ENCODE measurements around the gene REV3L. TPM values are rescaled to one million over a fixed set of nuclear protein-coding genes. Genes with fewer than 3 reads are reported as not detected.

REV3L gene
- total and polyA plus RNA-seq, 2 of the 13 experiments (the other 11 are each of a cell fraction or from before 2014, with no cell fraction given), result 12.8 to 31.3 TPM

DNA sequence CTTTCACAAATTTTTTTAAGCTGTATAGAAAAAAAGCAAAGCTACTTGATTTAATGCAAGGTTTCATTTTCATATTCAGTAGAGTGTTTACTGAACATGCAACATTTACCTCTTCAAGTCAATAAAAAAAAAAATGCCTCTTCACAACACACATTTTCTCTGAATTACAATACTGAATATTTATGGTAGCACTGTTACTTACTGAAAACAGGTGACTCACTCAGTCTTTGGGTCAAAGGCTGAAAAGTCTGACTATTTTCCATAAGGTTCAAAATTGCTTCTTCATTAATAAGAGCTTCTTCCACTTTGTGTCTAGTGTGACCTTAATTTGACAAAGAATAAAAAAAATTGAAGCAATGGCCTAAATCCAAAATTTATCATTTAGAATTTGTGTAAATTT lies 101.9 kb downstream of the REV3L start:
- Histone ChIP-seq H3K27me3 (ENCODE audit: control insufficient read depth in 1 of 2, insufficient read depth in 2 of 2, low read length in 2 of 2) (no peaks in the 10 kb centered on the region), H3K9me3 (ENCODE audit: low read length) (no peaks in the 10 kb centered on the region), H3K36me3 (replicated peaks in 1 of 2; ENCODE audit: control insufficient read depth in 1 of 2, insufficient read depth in 2 of 2, low read length in 2 of 2) (peaks cover 9 to 47% of the 10 kb centered on the region in 2 experiments), H4K20me1 (ENCODE audit: insufficient read depth, low read length) (no peaks in the 10 kb centered on the region), H3K4me2 (ENCODE audit: low read depth, low read length) (no peak overlapping the region), H3K79me2 (ENCODE audit: insufficient read depth, low read length) (no peaks in the 10 kb centered on the region), H3K9ac (ENCODE audit: insufficient read depth, low read depth, low read length) (no peak overlapping the region), H2AFZ (ENCODE audit: low read length) (no peak overlapping the region), H3K4me3 (replicated peaks in 1 of 3; ENCODE audit: insufficient read depth in 1 of 3, low read depth in 2 of 3, low read length in 3 of 3) (no peak overlapping the region), H3K4me1 (ENCODE audit: insufficient read depth, low read length) (no peaks in the 10 kb centered on the region), H3K27ac (ENCODE audit: extremely low read length, insufficient read depth, low read length) (no peak overlapping the region)
- TF ChIP-seq ATF3 (CRISPR knock-in tag; IDR thresholded peaks at IDR 0.05) (no peak), GTF3A (CRISPR knock-in tag; conservative IDR thresholded peaks at IDR 0.05) (no peak), CENPT (CRISPR knock-in tag; IDR thresholded peaks at IDR 0.05; ENCODE audit: low read depth) (no peak), ZNF609 (CRISPR knock-in tag; IDR thresholded peaks at IDR 0.05; ENCODE audit: borderline replicate concordance) (no peak)
- TF ChIP-seq, protein P1, sequence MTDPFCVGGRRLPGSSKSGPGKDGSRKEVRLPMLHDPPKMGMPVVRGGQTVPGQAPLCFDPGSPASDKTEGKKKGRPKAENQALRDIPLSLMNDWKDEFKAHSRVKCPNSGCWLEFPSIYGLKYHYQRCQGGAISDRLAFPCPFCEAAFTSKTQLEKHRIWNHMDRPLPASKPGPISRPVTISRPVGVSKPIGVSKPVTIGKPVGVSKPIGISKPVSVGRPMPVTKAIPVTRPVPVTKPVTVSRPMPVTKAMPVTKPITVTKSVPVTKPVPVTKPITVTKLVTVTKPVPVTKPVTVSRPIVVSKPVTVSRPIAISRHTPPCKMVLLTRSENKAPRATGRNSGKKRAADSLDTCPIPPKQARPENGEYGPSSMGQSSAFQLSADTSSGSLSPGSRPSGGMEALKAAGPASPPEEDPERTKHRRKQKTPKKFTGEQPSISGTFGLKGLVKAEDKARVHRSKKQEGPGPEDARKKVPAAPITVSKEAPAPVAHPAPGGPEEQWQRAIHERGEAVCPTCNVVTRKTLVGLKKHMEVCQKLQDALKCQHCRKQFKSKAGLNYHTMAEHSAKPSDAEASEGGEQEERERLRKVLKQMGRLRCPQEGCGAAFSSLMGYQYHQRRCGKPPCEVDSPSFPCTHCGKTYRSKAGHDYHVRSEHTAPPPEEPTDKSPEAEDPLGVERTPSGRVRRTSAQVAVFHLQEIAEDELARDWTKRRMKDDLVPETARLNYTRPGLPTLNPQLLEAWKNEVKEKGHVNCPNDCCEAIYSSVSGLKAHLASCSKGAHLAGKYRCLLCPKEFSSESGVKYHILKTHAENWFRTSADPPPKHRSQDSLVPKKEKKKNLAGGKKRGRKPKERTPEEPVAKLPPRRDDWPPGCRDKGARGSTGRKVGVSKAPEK (CRISPR knock-in tag; IDR thresholded peaks at IDR 0.05; ENCODE audit: borderline replicate concordance), result no peak
- TF ChIP-seq, protein P2, sequence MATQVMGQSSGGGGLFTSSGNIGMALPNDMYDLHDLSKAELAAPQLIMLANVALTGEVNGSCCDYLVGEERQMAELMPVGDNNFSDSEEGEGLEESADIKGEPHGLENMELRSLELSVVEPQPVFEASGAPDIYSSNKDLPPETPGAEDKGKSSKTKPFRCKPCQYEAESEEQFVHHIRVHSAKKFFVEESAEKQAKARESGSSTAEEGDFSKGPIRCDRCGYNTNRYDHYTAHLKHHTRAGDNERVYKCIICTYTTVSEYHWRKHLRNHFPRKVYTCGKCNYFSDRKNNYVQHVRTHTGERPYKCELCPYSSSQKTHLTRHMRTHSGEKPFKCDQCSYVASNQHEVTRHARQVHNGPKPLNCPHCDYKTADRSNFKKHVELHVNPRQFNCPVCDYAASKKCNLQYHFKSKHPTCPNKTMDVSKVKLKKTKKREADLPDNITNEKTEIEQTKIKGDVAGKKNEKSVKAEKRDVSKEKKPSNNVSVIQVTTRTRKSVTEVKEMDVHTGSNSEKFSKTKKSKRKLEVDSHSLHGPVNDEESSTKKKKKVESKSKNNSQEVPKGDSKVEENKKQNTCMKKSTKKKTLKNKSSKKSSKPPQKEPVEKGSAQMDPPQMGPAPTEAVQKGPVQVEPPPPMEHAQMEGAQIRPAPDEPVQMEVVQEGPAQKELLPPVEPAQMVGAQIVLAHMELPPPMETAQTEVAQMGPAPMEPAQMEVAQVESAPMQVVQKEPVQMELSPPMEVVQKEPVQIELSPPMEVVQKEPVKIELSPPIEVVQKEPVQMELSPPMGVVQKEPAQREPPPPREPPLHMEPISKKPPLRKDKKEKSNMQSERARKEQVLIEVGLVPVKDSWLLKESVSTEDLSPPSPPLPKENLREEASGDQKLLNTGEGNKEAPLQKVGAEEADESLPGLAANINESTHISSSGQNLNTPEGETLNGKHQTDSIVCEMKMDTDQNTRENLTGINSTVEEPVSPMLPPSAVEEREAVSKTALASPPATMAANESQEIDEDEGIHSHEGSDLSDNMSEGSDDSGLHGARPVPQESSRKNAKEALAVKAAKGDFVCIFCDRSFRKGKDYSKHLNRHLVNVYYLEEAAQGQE (IDR thresholded peaks at IDR 0.05; ENCODE audit: borderline replicate concordance in 1 of 2, low read depth in 1 of 2, low read length in 2 of 2), result no peak
- DNase-seq (ENCODE audit: low spot score), result no peak
- ChIA-PET POLR2A (no interaction called here), CTCF (ENCODE audit: low intra/inter-chr PET ratio, low total read pairs) (no interaction called here)
- no peak for ATAC-seq
- intact Hi-C loops (cut with micrococcal nuclease; ENCODE audit: unreplicated experiment), result no loop called here
- no peak for FAIRE-seq
- BruUV-seq (replicated peaks), result no TSS peak
- in situ Hi-C loops (cut with HindIII; ENCODE audit: extremely low pct_ligation_motif_present, low pct_unique_long_range_greater_than_20kb), result no loop called here

Measured in HepG2 (cell line).